ENCODE measurements around the gene RPS3.

The RPS3 gene

GRCh38 chr11:75394085-75394840 lies 5.1 kb upstream of the RPS3 start:
- no peaks in the 10 kb centered on the region for H3K9me2 ChIP-seq (replicated peaks; ENCODE audit: control insufficient read depth, low read length)
- H4K20me1 ChIP-seq (ENCODE audit: control insufficient read depth, insufficient read depth, low read depth, low read length): no peaks in the 10 kb centered on the region
- no peak overlapping the region for H3K4me3 ChIP-seq (ENCODE audit: low read length)
- no peaks in the 10 kb centered on the region for H3F3A ChIP-seq (ENCODE audit: control insufficient read depth, insufficient read depth)
- H3K4me1 ChIP-seq (ENCODE audit: control insufficient read depth, low read length): peaks cover 8% of the 10 kb centered on the region
- H3K79me2 ChIP-seq (ENCODE audit: control insufficient read depth, low read length): peaks cover 3% of the 10 kb centered on the region
- H3K27me3 ChIP-seq (ENCODE audit: control insufficient read depth, low read length): peaks cover 15% of the 10 kb centered on the region
- H3K27ac ChIP-seq (ENCODE audit: low read depth, low read length): no peak overlapping the region
- H3K9me3 ChIP-seq (ENCODE audit: control insufficient read depth, insufficient read depth, low read length): no peaks in the 10 kb centered on the region
- no peaks in the 10 kb centered on the region for H3K36me3 ChIP-seq (ENCODE audit: control insufficient read depth, low read length)
- TF ChIP-seq EZH2phosphoT487 (IDR thresholded peaks at IDR 0.05; ENCODE audit: borderline replicate concordance, low read length): no peak
- no peak for TF ChIP-seq CTCF (IDR thresholded peaks at IDR 0.05; ENCODE audit: low read depth, low read length, poor library complexity, severe bottlenecking)
- no peak overlapping the region for H3K4me2 ChIP-seq (ENCODE audit: low read length)

- peaks cover 15% of the 10 kb centered on the region for H3K27me3 ChIP-seq (ENCODE audit: control insufficient read depth, low read length)
These were observed 412 bp upstream of the RPS3 start for GRCh38 chr11:75398906-75399305.

GRCh38 chr11:75400146-75400865 lies 988 bp downstream of the RPS3 start:
- peak overlapping the region; percentile 81 for H3K4me3 ChIP-seq (ENCODE audit: low read length)
- H3K36me3 ChIP-seq (ENCODE audit: control insufficient read depth, low read length): peaks cover 60% of the 10 kb centered on the region
- H3K4me2 ChIP-seq (ENCODE audit: low read length): peak overlapping the region; percentile 61
- H3K27me3 ChIP-seq (ENCODE audit: control insufficient read depth, low read length): peaks cover 6% of the 10 kb centered on the region
- H3K9me3 ChIP-seq (ENCODE audit: control insufficient read depth, insufficient read depth, low read length): no peaks in the 10 kb centered on the region
- H4K20me1 ChIP-seq (ENCODE audit: control insufficient read depth, insufficient read depth, low read depth, low read length): peaks cover 46% of the 10 kb centered on the region
- no peaks in the 10 kb centered on the region for H3K9me2 ChIP-seq (replicated peaks; ENCODE audit: control insufficient read depth, low read length)
- peak overlapping the region; percentile 84 for H3K27ac ChIP-seq (ENCODE audit: low read depth, low read length)
- peaks cover 34% of the 10 kb centered on the region for H3K4me1 ChIP-seq (ENCODE audit: control insufficient read depth, low read length)
- H3F3A ChIP-seq (ENCODE audit: control insufficient read depth, insufficient read depth): peaks cover 52% of the 10 kb centered on the region
- H3K79me2 ChIP-seq (ENCODE audit: control insufficient read depth, low read length): peaks cover 58% of the 10 kb centered on the region
- TF ChIP-seq EZH2phosphoT487 (IDR thresholded peaks at IDR 0.05; ENCODE audit: borderline replicate concordance, low read length): no peak
- TF ChIP-seq CTCF (IDR thresholded peaks at IDR 0.05; ENCODE audit: low read depth, low read length, poor library complexity, severe bottlenecking): no peak

More at GRCh38 chr11:75398906-75399305, 412 bp upstream of the RPS3 start:
- Histone ChIP-seq H4K20me1 (ENCODE audit: control insufficient read depth, insufficient read depth, low read depth, low read length) (peaks cover 40% of the 10 kb centered on the region), H3K79me2 (ENCODE audit: control insufficient read depth, low read length) (peaks cover 50% of the 10 kb centered on the region), H3K4me2 (ENCODE audit: low read length) (peak overlapping the region; percentile 61), H3K4me1 (ENCODE audit: control insufficient read depth, low read length) (peaks cover 34% of the 10 kb centered on the region), H3K36me3 (ENCODE audit: control insufficient read depth, low read length) (peaks cover 46% of the 10 kb centered on the region), H3K27ac (ENCODE audit: low read depth, low read length) (no peak overlapping the region), H3K9me3 (ENCODE audit: control insufficient read depth, insufficient read depth, low read length) (no peaks in the 10 kb centered on the region), H3K4me3 (ENCODE audit: low read length) (peak overlapping the region; percentile 81), H3K9me2 (replicated peaks; ENCODE audit: control insufficient read depth, low read length) (no peaks in the 10 kb centered on the region), H3F3A (ENCODE audit: control insufficient read depth, insufficient read depth) (peaks cover 42% of the 10 kb centered on the region)
- TF ChIP-seq EZH2phosphoT487 (IDR thresholded peaks at IDR 0.05; ENCODE audit: borderline replicate concordance, low read length) (no peak), CTCF (IDR thresholded peaks at IDR 0.05; ENCODE audit: low read depth, low read length, poor library complexity, severe bottlenecking) (no peak)
